Testis (tissue), 3 donors: ENCODE measurements around the gene ORM1. TPM values are rescaled to one million over a fixed set of nuclear protein-coding genes. Genes with fewer than 3 reads are reported as not detected.
A peak's percentile ranks its signal among the peaks of the same experiment; 100 is the strongest.
"Not testable (repeated sequence)": the region's sequence is repeated elsewhere in the genome, so short reads cannot be mapped to it uniquely, and the experiment has no call there.

Experiments used
- DNase-seq: peaks from one replicate; pipeline ENCODE4 v3.0.0-alpha.2; 2019
- H3K27ac ChIP-seq, 2 donors: fragments of 200-600 bp; sonication (generic); one replicate each; pipeline ENCODE4 v1.5.1; 2019
- H3K27me3 ChIP-seq: fragments of 200-600 bp; sonication (generic); one replicate; pipeline ENCODE4 v1.5.1; 2019
- H3K36me3 ChIP-seq: fragments of 200-600 bp; sonication (generic); one replicate; pipeline ENCODE4 v1.5.1; 2017; ENCODE audit warnings: low read depth; ENCODE audit errors: missing control alignments
- H3K4me1 ChIP-seq: fragments of 200-600 bp; sonication (generic); one replicate; pipeline ENCODE4 v1.5.1; 2019
- H3K4me3 ChIP-seq, 2 donors: fragments of 200-600 bp; sonication (generic); one replicate each; pipeline ENCODE4 v1.5.1; 2017 to 2019
- H3K9me3 ChIP-seq: fragments of 200-600 bp; sonication (generic); one replicate; pipeline ENCODE4 v1.5.1; 2017
- CTCF ChIP-seq, 3 experiments: fragments of 450-650 bp in 2 of 3; fragments of 200-600 bp in 1 of 3; sonication (generic) in 1 of 3; IDR thresholded peaks; one replicate each; pipeline ENCODE4 v1.5.1; 2016 to 2019; ENCODE audit warnings: antibody characterized with exemption in 3 of 3, mild to moderate bottlenecking in 2 of 3, moderate library complexity in 1 of 3
- POLR2A ChIP-seq: fragments of 450-650 bp; IDR thresholded peaks from one replicate; pipeline ENCODE4 v1.6.1; 2017; ENCODE audit warnings: antibody characterized with exemption, mild to moderate bottlenecking, moderate library complexity
- WGBS, 2 donors: methylation state at CpG; one replicate each; pipeline ENCODE4 v1.1.5; 2018; 5-methylcytosine and 5-hydroxymethylcytosine counted together
- intact Hi-C: fragments of 100-400 bp; cut with DNase I; formaldehyde crosslinking; loops from one replicate; pipeline ENCODE4 v1.15.1; 2023; ENCODE audit warnings: low total_unique reads
- polyA plus RNA-seq: library from polyadenylated mRNA; stranded (reverse); fragments of 350-450 nt; fragmentation: Illumina TruSeq; extraction: RNeasy Lipid Tissue Mini Kit (QIAGEN cat#74804); gene quantifications from one replicate; pipeline ENCODE4 v1.2.3, GENCODE V29; 2014; ENCODE audit warnings: low read depth, low replicate concordance; ENCODE audit not compliant: insufficient read depth
- total RNA-seq, 2 donors: library from RNA; depleted of rRNA; stranded (reverse); fragments of >200 nt; gene quantifications; one replicate each; pipeline ENCODE4 v1.2.3, GENCODE V29; 2016

The ORM1 gene
- total and polyA plus RNA-seq, 3 donors from 2014 or later: 1.6 TPM; not detected in 2

- H3K4me1 ChIP-seq: no peaks in the 10 kb centered on the region
- no peak overlapping the region for H3K4me3 ChIP-seq
- intact Hi-C loops: no loop called here
- no peak for TF ChIP-seq POLR2A
- no peak for TF ChIP-seq CTCF (IDR thresholded peaks at IDR 0.05)
- no peak overlapping the region for H3K27ac ChIP-seq
- H3K36me3 ChIP-seq: no peaks in the 10 kb centered on the region
- no peaks in the 10 kb centered on the region for H3K27me3 ChIP-seq
- peak; percentile 11 for DNase-seq
- H3K9me3 ChIP-seq: no peaks in the 10 kb centered on the region
- 83 to 85% methylated on average over 3 of the region's 3 CpGs for WGBS, 2 donors
These were observed 3.8 kb upstream of the ORM1 start for GRCh38 chr9:114319147-114319546.

- H3K9me3 ChIP-seq, H3K4me1 ChIP-seq, H3K36me3 ChIP-seq, H3K4me3 ChIP-seq, DNase-seq, H3K27me3 ChIP-seq, H3K27ac ChIP-seq, intact Hi-C loops: not testable (repeated sequence)
- 93 to 95% methylated on average over 7 of the region's 7 CpGs for WGBS, 2 donors
These were observed 2.2 kb upstream of the ORM1 start for GRCh38 chr9:114320710-114321109.

GRCh38 chr9:114321759-114322158, 1.1 kb upstream of the ORM1 start:
- DNase-seq: no peak
- no peaks in the 10 kb centered on the region for H3K27me3 ChIP-seq
- 83 to 92% methylated on average over 8 of the region's 8 CpGs for WGBS, 2 donors
- H3K4me1 ChIP-seq: no peaks in the 10 kb centered on the region
- no peaks in the 10 kb centered on the region for H3K36me3 ChIP-seq
- TF ChIP-seq CTCF (IDR thresholded peaks at IDR 0.05) (no peak), POLR2A (no peak)
- H3K9me3 ChIP-seq: no peaks in the 10 kb centered on the region
- no peak overlapping the region for H3K27ac ChIP-seq
- no peak overlapping the region for H3K4me3 ChIP-seq
- intact Hi-C loops: no loop called here

GRCh38 chr9:114322160-114322818, 609 bp upstream of the ORM1 start:
- DNase-seq: peak; percentile 29
- 52 to 56% methylated on average over 10 to 12 of the region's 12 CpGs for WGBS, 2 donors
- H3K9me3 ChIP-seq: not testable (repeated sequence)

GRCh38 chr9:114323849-114324248, 951 bp downstream of the ORM1 start:
- intact Hi-C loops, H3K27me3 ChIP-seq, H3K9me3 ChIP-seq, DNase-seq, H3K4me3 ChIP-seq, H3K36me3 ChIP-seq, H3K4me1 ChIP-seq, H3K27ac ChIP-seq: not testable (repeated sequence)
- WGBS, 2 donors: 76 to 78% methylated on average over 6 of the region's 6 CpGs

More at GRCh38 chr9:114322160-114322818, 609 bp upstream of the ORM1 start:
- H3K36me3 ChIP-seq, H3K27me3 ChIP-seq, H3K4me3 ChIP-seq, H3K4me1 ChIP-seq, H3K27ac ChIP-seq, intact Hi-C loops: not testable (repeated sequence)

- no peaks in the 10 kb centered on the region for H3K36me3 ChIP-seq
- H3K4me3 ChIP-seq: no peak overlapping the region
- 93% methylated on average over 8 of the region's 8 CpGs for WGBS, 2 donors
- TF ChIP-seq POLR2A (no peak), CTCF (IDR thresholded peaks at IDR 0.05) (no peak)
- intact Hi-C loops: no loop called here
- no peak overlapping the region for H3K27ac ChIP-seq
- no peaks in the 10 kb centered on the region for H3K27me3 ChIP-seq
- no peak for DNase-seq
- no peaks in the 10 kb centered on the region for H3K4me1 ChIP-seq
- H3K9me3 ChIP-seq: no peaks in the 10 kb centered on the region
These were observed 1.6 kb downstream of the ORM1 start for GRCh38 chr9:114324492-114324891.

GRCh38 chr9:114324965-114325364, 2.1 kb downstream of the ORM1 start:
- DNase-seq, H3K9me3 ChIP-seq, H3K27me3 ChIP-seq, H3K27ac ChIP-seq, H3K4me1 ChIP-seq, intact Hi-C loops, H3K36me3 ChIP-seq, H3K4me3 ChIP-seq: not testable (repeated sequence)
- WGBS, 2 donors: 91% methylated on average over 7 of the region's 9 CpGs; no CpG with 5 or more reads in 1 of the 2 donors

- DNase-seq, H3K27me3 ChIP-seq, intact Hi-C loops, H3K36me3 ChIP-seq, H3K9me3 ChIP-seq, H3K4me3 ChIP-seq, H3K4me1 ChIP-seq, H3K27ac ChIP-seq: not testable (repeated sequence)
- 75 to 100% methylated on average over 1 to 3 of the region's 3 CpGs for WGBS, 2 donors
These were observed 2.9 kb downstream of the ORM1 start for GRCh38 chr9:114325684-114326254.
